Panc1 (cell line): ENCODE measurements around the gene ENPEP.

Experiments
- SIN3A ChIP-seq: IDR thresholded peaks from 2 replicates; pipeline ENCODE4 v1.6.1; 2012; ENCODE audit warnings: low read depth, mild to moderate bottlenecking, low read length, moderate library complexity, borderline replicate concordance; ENCODE audit not compliant: insufficient read depth
- TF ChIP-seq, protein P1 (sequence below): fragments of 450-650 bp; IDR thresholded peaks from 2 replicates; pipeline ENCODE4 v1.5.1; 2017; ENCODE audit warnings: mild to moderate bottlenecking

DNA sequence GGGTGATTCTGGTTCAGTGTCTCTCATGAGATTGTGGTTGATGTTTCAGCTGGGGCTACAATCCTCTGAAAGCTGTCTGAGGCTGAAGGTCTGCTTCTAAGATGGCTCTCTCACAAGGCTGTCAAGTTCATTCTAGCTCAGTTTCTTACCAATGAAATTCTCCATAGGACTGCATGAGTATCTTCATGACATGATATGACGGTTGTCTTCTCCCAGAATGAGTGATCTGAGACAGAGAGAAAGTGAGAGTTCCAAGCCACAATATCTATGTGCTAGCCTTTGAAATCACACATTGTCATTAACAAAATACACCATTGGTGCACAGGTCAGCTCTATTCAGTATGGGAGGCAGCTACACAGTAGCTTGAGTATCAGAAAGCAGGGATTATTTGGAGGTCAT lies 119.6 kb downstream of the ENPEP start:
- TF ChIP-seq SIN3A = no peak
- TF ChIP-seq, protein P1, sequence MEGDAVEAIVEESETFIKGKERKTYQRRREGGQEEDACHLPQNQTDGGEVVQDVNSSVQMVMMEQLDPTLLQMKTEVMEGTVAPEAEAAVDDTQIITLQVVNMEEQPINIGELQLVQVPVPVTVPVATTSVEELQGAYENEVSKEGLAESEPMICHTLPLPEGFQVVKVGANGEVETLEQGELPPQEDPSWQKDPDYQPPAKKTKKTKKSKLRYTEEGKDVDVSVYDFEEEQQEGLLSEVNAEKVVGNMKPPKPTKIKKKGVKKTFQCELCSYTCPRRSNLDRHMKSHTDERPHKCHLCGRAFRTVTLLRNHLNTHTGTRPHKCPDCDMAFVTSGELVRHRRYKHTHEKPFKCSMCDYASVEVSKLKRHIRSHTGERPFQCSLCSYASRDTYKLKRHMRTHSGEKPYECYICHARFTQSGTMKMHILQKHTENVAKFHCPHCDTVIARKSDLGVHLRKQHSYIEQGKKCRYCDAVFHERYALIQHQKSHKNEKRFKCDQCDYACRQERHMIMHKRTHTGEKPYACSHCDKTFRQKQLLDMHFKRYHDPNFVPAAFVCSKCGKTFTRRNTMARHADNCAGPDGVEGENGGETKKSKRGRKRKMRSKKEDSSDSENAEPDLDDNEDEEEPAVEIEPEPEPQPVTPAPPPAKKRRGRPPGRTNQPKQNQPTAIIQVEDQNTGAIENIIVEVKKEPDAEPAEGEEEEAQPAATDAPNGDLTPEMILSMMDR = no peak
